Glutamatergic neuron (in vitro differentiated cells): ENCODE data around the gene DENND5B. TPM values are rescaled to one million over a fixed set of nuclear protein-coding genes. Genes with fewer than 3 reads are reported as not detected.
"Not testable (repeated sequence)": the region's sequence is repeated elsewhere in the genome, so short reads cannot be mapped to it uniquely, and the experiment has no call there.

Source experiments
- DNase-seq: peaks from one replicate; pipeline ENCODE4 v3.0.0; 2022
- H3K27ac Mint-ChIP-seq: one replicate; pipeline ENCODE4 v1.8.0; 2020; ENCODE audit warnings: mild to moderate bottlenecking, mixed read lengths, inconsistent platforms; ENCODE audit not compliant: unreplicated experiment
- H3K27me3 Mint-ChIP-seq: one replicate; pipeline ENCODE4 v1.8.0; 2020; ENCODE audit warnings: mild to moderate bottlenecking, moderate library complexity, mixed read lengths, inconsistent platforms; ENCODE audit not compliant: unreplicated experiment
- H3K36me3 Mint-ChIP-seq: one replicate; pipeline ENCODE4 v1.8.0; 2020; ENCODE audit warnings: mild to moderate bottlenecking, mixed read lengths, inconsistent platforms; ENCODE audit not compliant: unreplicated experiment
- H3K4me1 Mint-ChIP-seq: one replicate; pipeline ENCODE4 v1.8.0; 2020; ENCODE audit warnings: mild to moderate bottlenecking, low read depth, mixed read lengths, inconsistent platforms; ENCODE audit not compliant: unreplicated experiment
- H3K4me3 Mint-ChIP-seq: one replicate; pipeline ENCODE4 v1.8.0; 2020; ENCODE audit warnings: mild to moderate bottlenecking, mixed read lengths, inconsistent platforms; ENCODE audit not compliant: unreplicated experiment
- H3K9me3 Mint-ChIP-seq: one replicate; pipeline ENCODE4 v1.8.0; 2020; ENCODE audit warnings: mild to moderate bottlenecking, moderate library complexity, mixed read lengths, inconsistent platforms; ENCODE audit not compliant: unreplicated experiment
- total RNA-seq: library from RNA; stranded (reverse); fragmentation: NEBNext Ultra II Directional; extraction: Animal tissue kit (Norgen Biotek cat#: 25700); gene quantifications from one replicate; pipeline ENCODE4 v1.2.1, GENCODE V29; 2021; ENCODE audit not compliant: unreplicated experiment
- TF ChIP-seq, protein P1 (sequence below): fragments of 200-600 bp; sonication (generic); IDR thresholded peaks from one replicate; pipeline ENCODE4 v1.5.0; 2021; ENCODE audit not compliant: partially characterized antibody, unreplicated experiment

The DENND5B gene
- total RNA-seq, 1 donor from 2014 or later, result 45.6 TPM

DNA sequence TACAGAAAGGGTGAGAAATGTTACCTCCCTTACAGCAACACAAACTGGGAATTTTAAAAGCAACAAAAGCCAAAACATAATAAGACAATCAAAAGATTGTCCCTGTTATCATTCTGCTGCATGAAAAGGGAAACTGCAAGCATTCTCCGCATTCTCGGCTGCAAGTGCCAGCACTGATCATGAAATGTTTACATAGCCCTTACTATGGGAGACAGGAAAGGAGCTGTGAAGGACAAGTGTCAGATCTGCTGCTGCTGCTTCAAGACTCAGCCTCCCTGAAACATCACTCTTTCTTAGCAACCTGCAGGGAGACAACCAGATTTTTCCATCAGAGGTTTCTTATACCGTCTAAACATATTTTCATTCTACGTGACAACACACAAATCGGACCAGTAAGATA is 20.1 kb downstream of the DENND5B start:
- Mint-ChIP-seq H3K9me3 (peaks cover 1% of the 10 kb centered on the region), H3K27me3 (no peaks in the 10 kb centered on the region), H3K4me3 (no peak overlapping the region), H3K4me1 (peaks cover 9% of the 10 kb centered on the region), H3K36me3 (no peaks in the 10 kb centered on the region), H3K27ac (no peak overlapping the region)
- TF ChIP-seq, protein P1, sequence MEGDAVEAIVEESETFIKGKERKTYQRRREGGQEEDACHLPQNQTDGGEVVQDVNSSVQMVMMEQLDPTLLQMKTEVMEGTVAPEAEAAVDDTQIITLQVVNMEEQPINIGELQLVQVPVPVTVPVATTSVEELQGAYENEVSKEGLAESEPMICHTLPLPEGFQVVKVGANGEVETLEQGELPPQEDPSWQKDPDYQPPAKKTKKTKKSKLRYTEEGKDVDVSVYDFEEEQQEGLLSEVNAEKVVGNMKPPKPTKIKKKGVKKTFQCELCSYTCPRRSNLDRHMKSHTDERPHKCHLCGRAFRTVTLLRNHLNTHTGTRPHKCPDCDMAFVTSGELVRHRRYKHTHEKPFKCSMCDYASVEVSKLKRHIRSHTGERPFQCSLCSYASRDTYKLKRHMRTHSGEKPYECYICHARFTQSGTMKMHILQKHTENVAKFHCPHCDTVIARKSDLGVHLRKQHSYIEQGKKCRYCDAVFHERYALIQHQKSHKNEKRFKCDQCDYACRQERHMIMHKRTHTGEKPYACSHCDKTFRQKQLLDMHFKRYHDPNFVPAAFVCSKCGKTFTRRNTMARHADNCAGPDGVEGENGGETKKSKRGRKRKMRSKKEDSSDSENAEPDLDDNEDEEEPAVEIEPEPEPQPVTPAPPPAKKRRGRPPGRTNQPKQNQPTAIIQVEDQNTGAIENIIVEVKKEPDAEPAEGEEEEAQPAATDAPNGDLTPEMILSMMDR, result no peak
- DNase-seq, result no peak

DNA sequence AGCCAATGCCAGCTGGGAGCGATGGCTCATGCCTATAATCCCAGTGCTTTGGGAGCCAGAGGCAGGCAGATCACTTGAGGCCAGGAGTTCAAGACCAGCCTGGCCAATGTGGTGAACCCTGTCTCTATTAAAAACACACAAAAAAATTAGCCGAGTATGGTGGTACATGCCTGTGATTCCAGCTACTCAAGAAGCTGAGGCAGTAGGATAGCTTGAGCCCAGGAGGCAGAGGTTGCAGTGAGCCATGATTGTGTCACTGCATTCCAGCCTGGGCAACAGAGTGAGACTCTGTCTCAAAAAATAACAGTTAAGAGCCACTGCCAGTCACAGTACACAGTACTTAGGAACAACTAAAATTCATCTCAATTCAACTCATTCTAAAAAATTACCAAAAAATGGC is 21.4 kb downstream of the DENND5B start:
- DNase-seq, H3K9me3 Mint-ChIP-seq, H3K4me1 Mint-ChIP-seq, H3K4me3 Mint-ChIP-seq, H3K27me3 Mint-ChIP-seq, H3K27ac Mint-ChIP-seq, H3K36me3 Mint-ChIP-seq: not testable (repeated sequence)

DNA sequence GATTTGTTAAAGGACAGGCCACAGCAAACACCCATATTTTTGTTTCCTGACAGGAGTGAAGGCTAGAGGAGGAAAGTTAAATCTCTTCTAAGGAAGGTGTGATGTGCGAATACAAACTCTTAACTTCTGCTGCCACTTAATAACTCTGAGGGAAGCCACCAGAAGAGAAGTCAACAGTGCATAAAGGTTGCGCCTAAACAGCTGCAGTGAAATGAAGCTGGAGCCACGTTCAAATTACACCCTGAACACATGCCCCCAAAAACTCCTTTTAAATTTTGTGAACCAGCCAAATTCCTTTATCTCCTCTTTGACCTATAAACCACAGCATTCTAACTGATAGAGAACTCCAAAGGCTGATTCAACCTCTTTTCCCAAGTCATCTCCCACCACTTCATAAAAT is 22.4 kb downstream of the DENND5B start:
- H3K27ac Mint-ChIP-seq, result no peak overlapping the region
- DNase-seq, result no peak

DNA sequence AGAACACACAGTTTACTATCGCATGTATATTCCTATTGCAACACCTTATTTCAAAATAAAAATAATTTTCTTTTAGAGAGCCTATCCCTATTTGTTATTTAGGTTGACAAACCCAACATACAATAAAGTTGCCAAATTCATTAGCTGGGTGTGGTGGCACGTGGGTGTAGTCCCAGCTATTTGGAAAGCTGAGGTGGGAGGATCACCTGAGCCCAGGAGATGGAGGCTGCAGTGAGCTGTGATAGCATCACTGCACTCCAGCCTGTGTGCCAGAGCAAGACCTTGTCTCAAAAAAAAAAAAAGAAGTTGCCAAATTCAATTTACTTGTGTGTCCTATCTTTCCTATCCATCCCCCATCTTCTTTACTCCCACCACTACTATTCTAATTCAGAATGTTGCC is 23.9 kb downstream of the DENND5B start:
- TF ChIP-seq, protein P1, result no peak
- no peaks in the 10 kb centered on the region for H3K36me3 Mint-ChIP-seq
- no peaks in the 10 kb centered on the region for H3K27me3 Mint-ChIP-seq
- no peak for DNase-seq
- peaks cover 1% of the 10 kb centered on the region for H3K9me3 Mint-ChIP-seq
- H3K4me1 Mint-ChIP-seq, result peaks cover 5% of the 10 kb centered on the region
- no peak overlapping the region for H3K27ac Mint-ChIP-seq
- H3K4me3 Mint-ChIP-seq, result no peak overlapping the region

More for the DNA sequence above, 22.4 kb downstream of the DENND5B start:
- peaks cover 1% of the 10 kb centered on the region for H3K9me3 Mint-ChIP-seq
- TF ChIP-seq, protein P1, result no peak
- H3K27me3 Mint-ChIP-seq, result no peaks in the 10 kb centered on the region
- H3K36me3 Mint-ChIP-seq, result no peaks in the 10 kb centered on the region
- H3K4me1 Mint-ChIP-seq, result peaks cover 9% of the 10 kb centered on the region
- H3K4me3 Mint-ChIP-seq, result no peak overlapping the region

DNA sequence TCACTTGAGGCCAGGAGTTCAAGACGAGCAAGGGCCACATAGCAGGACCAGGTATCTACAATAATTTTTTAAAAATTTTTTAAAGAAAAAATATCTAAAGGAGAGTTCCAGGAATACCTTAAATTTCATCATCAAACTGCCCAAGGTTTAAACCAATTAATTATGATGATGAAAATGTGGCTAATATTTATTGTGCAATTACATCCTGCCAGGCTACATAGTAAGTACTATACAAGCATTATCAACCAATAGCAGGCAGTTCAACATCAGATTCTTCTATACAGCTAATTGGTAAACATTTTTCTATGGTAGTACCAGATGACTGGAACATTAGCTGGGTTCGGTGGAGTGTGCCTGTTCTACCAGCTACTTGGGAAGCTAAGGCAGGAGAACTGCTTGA is 24.4 kb downstream of the DENND5B start:
- no peak overlapping the region for H3K4me3 Mint-ChIP-seq
- no peak overlapping the region for H3K27ac Mint-ChIP-seq
- no peaks in the 10 kb centered on the region for H3K27me3 Mint-ChIP-seq
- no peaks in the 10 kb centered on the region for H3K36me3 Mint-ChIP-seq
- TF ChIP-seq, protein P1, result no peak
- no peak for DNase-seq
- peaks cover 5% of the 10 kb centered on the region for H3K4me1 Mint-ChIP-seq
- H3K9me3 Mint-ChIP-seq, result peaks cover 1% of the 10 kb centered on the region
